SK-N-SH (cell line): Measurements from ENCODE around the gene INIP.

Source experiments
- JUND ChIP-seq: IDR thresholded peaks from 2 replicates; pipeline ENCODE4 v1.4.0; 2012
- MXI1 ChIP-seq: IDR thresholded peaks from 2 replicates; pipeline ENCODE4 v1.6.1; 2012; ENCODE audit warnings: mild to moderate bottlenecking, low read depth, low read length, improper control_type of control experiment
- POLR2AphosphoS5 ChIP-seq: IDR thresholded peaks from 2 replicates; pipeline ENCODE4 v1.6.1; 2012; ENCODE audit warnings: low read depth, low read length
- RFX5 ChIP-seq: IDR thresholded peaks from 2 replicates; pipeline ENCODE4 v1.6.1; 2012; ENCODE audit warnings: mild to moderate bottlenecking, improper control_type of control experiment, low read length
- TCF12 ChIP-seq: IDR thresholded peaks from 2 replicates; pipeline ENCODE4 v1.4.0; 2012
- YY1 ChIP-seq: IDR thresholded peaks from 2 replicates; pipeline ENCODE4 v1.4.0; 2012; ENCODE audit warnings: low read depth, mild to moderate bottlenecking
- TF ChIP-seq, protein P1 (sequence below): fragments of 200-600 bp; sonication (generic); IDR thresholded peaks from 2 replicates; pipeline ENCODE4 v1.6.1; 2017; ENCODE audit warnings: antibody characterized with exemption, mild to moderate bottlenecking, moderate library complexity
- TF ChIP-seq, protein P2 (sequence below): fragments of 150-350 bp; IDR thresholded peaks from 2 replicates; pipeline ENCODE4 v1.6.1; 2017; ENCODE audit warnings: antibody characterized with exemption, low read length, low read depth, borderline replicate concordance
- TF ChIP-seq, protein P3 (sequence below): IDR thresholded peaks from 2 replicates; pipeline ENCODE4 v1.6.1; 2012; ENCODE audit warnings: mild to moderate bottlenecking, low read depth, low read length, moderate library complexity

DNA sequence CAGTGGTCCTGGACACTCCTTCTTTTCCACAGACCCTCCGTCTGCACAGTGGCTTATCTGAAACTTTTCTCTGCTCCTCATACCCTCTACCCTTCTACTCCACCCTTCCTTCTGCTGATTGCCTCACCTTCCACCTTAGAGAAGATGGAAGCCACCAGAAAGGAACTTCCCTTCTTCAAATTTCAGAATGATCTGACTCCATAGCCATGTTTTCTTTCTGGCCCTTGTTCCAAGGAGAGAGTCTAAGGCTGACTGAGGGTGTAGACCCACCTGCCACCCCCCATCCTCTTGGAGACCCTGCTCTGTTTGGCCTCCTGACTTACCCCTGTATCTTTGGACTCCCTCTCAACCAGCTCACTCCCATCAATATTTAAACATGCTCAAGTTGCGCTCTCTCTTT, 40.0 kb upstream of the INIP start:
- TF ChIP-seq, protein P1, sequence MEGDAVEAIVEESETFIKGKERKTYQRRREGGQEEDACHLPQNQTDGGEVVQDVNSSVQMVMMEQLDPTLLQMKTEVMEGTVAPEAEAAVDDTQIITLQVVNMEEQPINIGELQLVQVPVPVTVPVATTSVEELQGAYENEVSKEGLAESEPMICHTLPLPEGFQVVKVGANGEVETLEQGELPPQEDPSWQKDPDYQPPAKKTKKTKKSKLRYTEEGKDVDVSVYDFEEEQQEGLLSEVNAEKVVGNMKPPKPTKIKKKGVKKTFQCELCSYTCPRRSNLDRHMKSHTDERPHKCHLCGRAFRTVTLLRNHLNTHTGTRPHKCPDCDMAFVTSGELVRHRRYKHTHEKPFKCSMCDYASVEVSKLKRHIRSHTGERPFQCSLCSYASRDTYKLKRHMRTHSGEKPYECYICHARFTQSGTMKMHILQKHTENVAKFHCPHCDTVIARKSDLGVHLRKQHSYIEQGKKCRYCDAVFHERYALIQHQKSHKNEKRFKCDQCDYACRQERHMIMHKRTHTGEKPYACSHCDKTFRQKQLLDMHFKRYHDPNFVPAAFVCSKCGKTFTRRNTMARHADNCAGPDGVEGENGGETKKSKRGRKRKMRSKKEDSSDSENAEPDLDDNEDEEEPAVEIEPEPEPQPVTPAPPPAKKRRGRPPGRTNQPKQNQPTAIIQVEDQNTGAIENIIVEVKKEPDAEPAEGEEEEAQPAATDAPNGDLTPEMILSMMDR: no peak
- TF ChIP-seq YY1 (no peak), TCF12 (no peak), RFX5 (no peak), JUND (no peak), POLR2AphosphoS5 (no peak), MXI1 (no peak)
- TF ChIP-seq, protein P2, sequence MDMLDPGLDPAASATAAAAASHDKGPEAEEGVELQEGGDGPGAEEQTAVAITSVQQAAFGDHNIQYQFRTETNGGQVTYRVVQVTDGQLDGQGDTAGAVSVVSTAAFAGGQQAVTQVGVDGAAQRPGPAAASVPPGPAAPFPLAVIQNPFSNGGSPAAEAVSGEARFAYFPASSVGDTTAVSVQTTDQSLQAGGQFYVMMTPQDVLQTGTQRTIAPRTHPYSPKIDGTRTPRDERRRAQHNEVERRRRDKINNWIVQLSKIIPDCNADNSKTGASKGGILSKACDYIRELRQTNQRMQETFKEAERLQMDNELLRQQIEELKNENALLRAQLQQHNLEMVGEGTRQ: no peak
- TF ChIP-seq, protein P3, sequence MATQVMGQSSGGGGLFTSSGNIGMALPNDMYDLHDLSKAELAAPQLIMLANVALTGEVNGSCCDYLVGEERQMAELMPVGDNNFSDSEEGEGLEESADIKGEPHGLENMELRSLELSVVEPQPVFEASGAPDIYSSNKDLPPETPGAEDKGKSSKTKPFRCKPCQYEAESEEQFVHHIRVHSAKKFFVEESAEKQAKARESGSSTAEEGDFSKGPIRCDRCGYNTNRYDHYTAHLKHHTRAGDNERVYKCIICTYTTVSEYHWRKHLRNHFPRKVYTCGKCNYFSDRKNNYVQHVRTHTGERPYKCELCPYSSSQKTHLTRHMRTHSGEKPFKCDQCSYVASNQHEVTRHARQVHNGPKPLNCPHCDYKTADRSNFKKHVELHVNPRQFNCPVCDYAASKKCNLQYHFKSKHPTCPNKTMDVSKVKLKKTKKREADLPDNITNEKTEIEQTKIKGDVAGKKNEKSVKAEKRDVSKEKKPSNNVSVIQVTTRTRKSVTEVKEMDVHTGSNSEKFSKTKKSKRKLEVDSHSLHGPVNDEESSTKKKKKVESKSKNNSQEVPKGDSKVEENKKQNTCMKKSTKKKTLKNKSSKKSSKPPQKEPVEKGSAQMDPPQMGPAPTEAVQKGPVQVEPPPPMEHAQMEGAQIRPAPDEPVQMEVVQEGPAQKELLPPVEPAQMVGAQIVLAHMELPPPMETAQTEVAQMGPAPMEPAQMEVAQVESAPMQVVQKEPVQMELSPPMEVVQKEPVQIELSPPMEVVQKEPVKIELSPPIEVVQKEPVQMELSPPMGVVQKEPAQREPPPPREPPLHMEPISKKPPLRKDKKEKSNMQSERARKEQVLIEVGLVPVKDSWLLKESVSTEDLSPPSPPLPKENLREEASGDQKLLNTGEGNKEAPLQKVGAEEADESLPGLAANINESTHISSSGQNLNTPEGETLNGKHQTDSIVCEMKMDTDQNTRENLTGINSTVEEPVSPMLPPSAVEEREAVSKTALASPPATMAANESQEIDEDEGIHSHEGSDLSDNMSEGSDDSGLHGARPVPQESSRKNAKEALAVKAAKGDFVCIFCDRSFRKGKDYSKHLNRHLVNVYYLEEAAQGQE: no peak
